ENCODE data around the gene GJA10. TPM values are rescaled to one million over a fixed set of nuclear protein-coding genes. Genes with fewer than 3 reads are reported as not detected.

GJA10 gene
- polyA plus RNA-seq, 1 of the 3 experiments (the other 2 are of a cell fraction), result not detected

GRCh38 chr6:89940225-89941027 is 46.2 kb downstream of the GJA10 start (continued):
- TF ChIP-seq REST (IDR thresholded peaks at IDR 0.05; ENCODE audit: low read depth, low read length) (no peak), TCF12 (IDR thresholded peaks at IDR 0.05) (no peak), YY1 (IDR thresholded peaks at IDR 0.05; ENCODE audit: low read depth) (no peak), RXRA (IDR thresholded peaks at IDR 0.05; ENCODE audit: borderline replicate concordance, low read depth) (no peak), EZH2phosphoT487 (IDR thresholded peaks at IDR 0.05; ENCODE audit: borderline replicate concordance, low read depth) (no peak), MEF2A (IDR thresholded peaks at IDR 0.05; ENCODE audit: borderline replicate concordance, low read depth) (no peak), GABPA (IDR thresholded peaks at IDR 0.05; ENCODE audit: low read depth) (no peak), IRF3 (IDR thresholded peaks at IDR 0.05; ENCODE audit: low read depth, low read length) (no peak), GATA2 (CRISPR knock-in tag; IDR thresholded peaks at IDR 0.05) (no peak), TEAD4 (IDR thresholded peaks at IDR 0.05; ENCODE audit: borderline replicate concordance, insufficient read depth) (no peak), RCOR1 (IDR thresholded peaks at IDR 0.05; ENCODE audit: low read length) (no peak), RAD21 (IDR thresholded peaks at IDR 0.05; ENCODE audit: low read length) (peak; percentile 98), ELF1 (IDR thresholded peaks at IDR 0.05) (no peak), SMC3 (IDR thresholded peaks at IDR 0.05; ENCODE audit: low read depth, low read length) (peak; percentile 96), MAX (IDR thresholded peaks at IDR 0.05; ENCODE audit: low read depth) (no peak)
